ENCODE data around the gene SH2D1B. TPM values are rescaled to one million over a fixed set of nuclear protein-coding genes. Genes with fewer than 3 reads are reported as not detected.
"Not testable (repeated sequence)": the region's sequence is repeated elsewhere in the genome, so short reads cannot be mapped to it uniquely, and the experiment has no call there.

Gene SH2D1B
- total RNA-seq (2014; rRNA removed; shearing (Covaris generic)), result not detected in 2 replicates

DNA sequence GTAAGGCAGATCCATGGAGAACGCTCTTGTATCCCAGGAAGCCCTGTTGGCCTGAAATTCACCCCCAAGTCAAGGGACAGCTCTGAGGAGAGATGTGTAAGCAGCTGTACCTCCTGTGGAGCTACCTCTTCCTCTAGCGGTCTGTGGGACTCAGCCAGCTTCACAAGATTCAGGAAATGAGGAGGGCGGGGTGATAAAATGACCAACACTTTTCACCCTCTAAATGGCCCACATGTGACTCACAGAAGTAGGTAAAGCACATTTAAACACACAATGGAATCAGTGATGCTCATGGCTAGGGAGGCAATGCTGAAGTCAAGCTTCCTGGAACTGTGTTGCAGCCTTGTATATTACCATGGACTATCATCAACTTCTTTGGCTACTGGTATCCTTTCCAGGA is at the start of gene SH2D1B:
SH2D1B (minus strand) TSS at position 135 of the 400 bp plus-strand sequence; CDS start at position 15, 120 bp downstream.
- DNase-seq (ENCODE audit: low spot score), result no peak

DNA sequence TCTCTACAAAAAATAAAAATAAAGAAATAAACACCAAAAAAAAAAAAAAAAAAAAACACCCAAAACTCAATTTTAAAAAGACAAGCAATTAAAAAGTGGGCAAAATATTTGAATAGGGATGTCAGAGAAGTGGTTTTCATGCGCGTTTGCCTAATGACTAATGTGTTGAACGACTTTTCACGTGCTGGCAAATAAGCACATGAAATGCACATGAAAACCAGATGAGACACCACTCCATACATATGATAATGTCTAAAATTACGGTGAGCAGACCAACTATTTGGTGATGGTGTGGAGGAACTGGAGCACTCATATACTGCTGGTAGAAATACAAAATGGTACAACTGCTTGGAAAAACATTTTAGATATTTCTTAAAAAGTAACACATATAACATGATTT is 46.3 kb upstream of the SH2D1B start:
- DNase-seq (ENCODE audit: low spot score), result no peak

DNA sequence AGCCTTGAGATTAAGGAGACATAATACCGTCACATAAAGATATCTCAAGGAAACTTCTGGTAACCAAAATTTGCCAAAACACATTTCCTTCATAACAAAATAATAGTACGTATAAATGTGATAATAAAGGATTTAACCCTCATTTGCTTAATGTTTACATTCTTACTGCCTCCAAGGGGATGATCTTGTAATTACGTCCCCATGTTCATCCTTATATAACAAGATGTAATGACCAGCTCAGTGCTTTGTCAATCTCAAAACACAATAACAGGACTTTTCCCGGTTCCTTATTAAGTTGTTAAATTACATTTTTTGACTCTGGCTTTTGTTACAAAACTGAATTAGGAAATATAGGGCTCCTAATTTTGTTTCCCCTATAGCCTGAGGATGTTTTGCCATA is 44.4 kb upstream of the SH2D1B start:
- DNase-seq (ENCODE audit: low spot score), result no peak

- DNase-seq (ENCODE audit: low spot score), result not testable (repeated sequence)
Measured at GRCh38 chr1:162454361-162454760, 42.4 kb upstream of the SH2D1B start.

- no peak for DNase-seq (ENCODE audit: low spot score)
Measured at GRCh38 chr1:162446946-162447345, 35.0 kb upstream of the SH2D1B start.

- no peak for DNase-seq (ENCODE audit: low spot score)
Measured at GRCh38 chr1:162444903-162445302, 33.0 kb upstream of the SH2D1B start.

GRCh38 chr1:162432977-162433713 is 21.2 kb upstream of the SH2D1B start:
- not testable (repeated sequence) for DNase-seq (ENCODE audit: low spot score)

GRCh38 chr1:162430583-162430982 is 18.6 kb upstream of the SH2D1B start:
- no peak for DNase-seq (ENCODE audit: low spot score)

GRCh38 chr1:162422662-162423375 is 10.9 kb upstream of the SH2D1B start:
- no peak for DNase-seq (ENCODE audit: low spot score)

GRCh38 chr1:162421258-162422164 is 9.6 kb upstream of the SH2D1B start:
- peak; percentile 58 for DNase-seq (ENCODE audit: low spot score)

GRCh38 chr1:162420120-162420519 is 8.2 kb upstream of the SH2D1B start:
- peak; percentile 47 for DNase-seq (ENCODE audit: low spot score)

DNA sequence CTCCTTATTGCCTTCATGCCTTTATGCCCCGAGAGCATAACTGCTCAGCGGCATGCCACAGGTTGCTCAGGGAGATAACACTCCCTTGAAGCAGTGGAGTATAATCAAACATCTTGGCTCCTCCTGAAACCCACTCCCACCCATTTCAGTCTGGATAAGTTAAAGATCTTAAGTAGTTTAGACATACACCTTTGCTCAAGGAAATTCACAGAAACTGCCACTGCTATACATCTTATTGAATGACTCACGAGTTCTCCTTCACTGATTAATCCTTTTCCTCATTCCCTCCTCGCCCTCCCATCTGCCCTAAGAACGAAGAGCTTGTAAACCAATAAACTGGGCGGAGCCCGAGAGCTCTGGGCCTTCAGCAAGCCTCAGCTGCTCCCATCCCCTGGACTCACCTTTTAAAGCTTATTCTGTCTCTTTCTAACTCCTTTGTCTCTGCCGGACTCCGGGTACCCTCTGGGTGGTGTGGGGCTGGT is 7.6 kb upstream of the SH2D1B start:
- peak; percentile 92 for DNase-seq (ENCODE audit: low spot score)

GRCh38 chr1:162418584-162418983 is 6.6 kb upstream of the SH2D1B start:
- DNase-seq (ENCODE audit: low spot score), result peak; percentile 11

DNA sequence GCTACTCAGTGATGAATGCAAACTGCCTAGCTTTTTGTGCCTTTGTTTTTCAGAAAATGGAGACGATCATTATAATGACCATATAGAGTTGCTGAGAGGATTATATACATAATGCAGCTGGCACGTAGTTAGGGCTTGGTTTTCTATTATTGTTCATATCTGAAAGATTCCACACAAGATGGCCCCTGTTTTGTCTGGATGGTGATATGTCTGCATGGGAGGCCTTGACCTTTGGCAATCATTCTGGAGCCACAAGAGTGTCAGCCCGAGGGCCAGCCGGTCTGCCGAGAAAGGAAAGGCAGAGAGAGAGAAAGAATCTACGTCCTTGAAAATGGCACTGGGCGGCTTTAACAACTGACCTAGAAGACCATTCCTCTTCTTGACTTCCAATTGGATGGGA is 5.7 kb upstream of the SH2D1B start:
- no peak for DNase-seq (ENCODE audit: low spot score)

DNA sequence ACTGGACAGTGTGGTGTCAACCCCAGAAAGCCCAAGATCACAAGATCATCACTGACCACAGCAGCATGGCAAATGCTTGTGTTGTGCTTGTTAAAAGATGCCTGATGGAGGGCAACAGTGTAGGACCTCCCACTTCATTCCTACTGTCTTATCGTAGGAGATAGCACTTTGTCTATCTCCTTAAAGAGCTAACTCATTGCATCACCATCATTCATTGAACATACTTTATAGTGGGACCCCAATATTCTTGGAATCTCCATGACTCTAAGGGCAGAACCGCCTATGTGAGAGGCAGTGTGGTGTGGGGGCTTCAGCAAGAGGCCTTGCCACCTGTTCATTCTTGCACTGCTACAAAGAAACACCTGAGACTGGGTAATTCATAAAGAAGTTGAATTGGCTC is 5.0 kb upstream of the SH2D1B start:
- DNase-seq (ENCODE audit: low spot score), result no peak

GRCh38 chr1:162416215-162416614 is 4.3 kb upstream of the SH2D1B start:
- DNase-seq (ENCODE audit: low spot score), result no peak

GRCh38 chr1:162407539-162407938 is 4.4 kb downstream of the SH2D1B start:
- DNase-seq (ENCODE audit: low spot score), result no peak

GRCh38 chr1:162406811-162407210 is 5.1 kb downstream of the SH2D1B start:
- no peak for DNase-seq (ENCODE audit: low spot score)

- DNase-seq (ENCODE audit: low spot score), result peak; percentile 22
Measured at GRCh38 chr1:162405800-162406199, 6.1 kb downstream of the SH2D1B start.

DNA sequence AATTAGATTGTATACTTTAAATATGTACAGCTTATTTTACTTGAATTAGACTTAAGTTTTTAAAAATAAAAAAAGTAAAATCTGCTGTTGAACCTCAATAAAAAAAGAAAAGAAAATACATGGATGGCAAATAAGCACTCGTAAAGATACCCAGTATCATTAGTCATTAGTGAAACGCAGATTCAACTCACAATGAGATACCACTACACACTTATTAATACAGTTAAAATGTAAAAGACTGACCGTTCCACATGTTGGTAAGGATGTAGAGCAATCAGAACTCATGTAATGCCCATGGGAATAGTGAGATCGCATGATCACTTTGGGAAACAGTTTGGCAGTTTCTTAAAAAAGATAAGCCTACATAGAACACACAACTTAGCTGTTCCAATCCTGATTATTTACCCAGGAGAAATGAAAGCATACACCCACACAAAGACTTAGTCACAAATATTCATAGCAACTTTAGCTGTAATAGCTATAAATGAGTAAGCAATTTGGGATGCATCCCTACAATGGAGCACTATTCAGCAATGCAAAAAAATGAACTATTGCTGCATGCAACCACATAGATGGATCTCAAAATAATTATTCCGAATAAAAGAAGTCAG is 7.3 kb downstream of the SH2D1B start:
- DNase-seq (ENCODE audit: low spot score), result no peak

DNA sequence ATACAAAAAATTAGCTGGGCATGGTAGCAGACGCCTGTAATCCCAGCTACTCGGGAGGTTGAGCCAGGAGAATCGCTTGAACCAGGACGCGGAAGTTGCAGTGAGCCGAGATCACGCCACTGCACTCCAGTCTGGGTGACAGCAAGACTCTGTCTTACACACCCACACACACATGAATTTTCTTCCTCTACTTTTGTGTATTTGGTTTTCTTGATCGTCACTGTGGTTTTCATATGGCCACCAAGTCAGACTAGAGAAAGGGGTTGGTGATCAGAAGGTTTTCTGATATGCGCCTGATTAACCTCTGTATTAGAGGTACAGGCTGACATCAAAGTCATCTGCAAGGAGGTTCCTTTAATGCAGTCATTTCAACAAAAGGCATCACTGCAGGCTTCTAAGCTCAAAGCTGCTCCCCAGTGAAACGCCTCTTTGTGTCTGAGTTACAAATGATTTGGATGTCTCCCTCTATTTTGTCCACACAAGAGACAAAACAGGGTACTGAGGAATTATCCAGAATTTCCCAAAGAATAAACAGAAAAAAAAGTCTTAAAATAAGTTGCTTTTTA is 11.1 kb downstream of the SH2D1B start:
- DNase-seq (ENCODE audit: low spot score), result no peak

Measured in HT-29 (cell line).